ENCODE data around the gene VAT1.
"Not testable (repeated sequence)": the region's sequence is repeated elsewhere in the genome, so short reads cannot be mapped to it uniquely, and the experiment has no call there.

The VAT1 gene

DNA sequence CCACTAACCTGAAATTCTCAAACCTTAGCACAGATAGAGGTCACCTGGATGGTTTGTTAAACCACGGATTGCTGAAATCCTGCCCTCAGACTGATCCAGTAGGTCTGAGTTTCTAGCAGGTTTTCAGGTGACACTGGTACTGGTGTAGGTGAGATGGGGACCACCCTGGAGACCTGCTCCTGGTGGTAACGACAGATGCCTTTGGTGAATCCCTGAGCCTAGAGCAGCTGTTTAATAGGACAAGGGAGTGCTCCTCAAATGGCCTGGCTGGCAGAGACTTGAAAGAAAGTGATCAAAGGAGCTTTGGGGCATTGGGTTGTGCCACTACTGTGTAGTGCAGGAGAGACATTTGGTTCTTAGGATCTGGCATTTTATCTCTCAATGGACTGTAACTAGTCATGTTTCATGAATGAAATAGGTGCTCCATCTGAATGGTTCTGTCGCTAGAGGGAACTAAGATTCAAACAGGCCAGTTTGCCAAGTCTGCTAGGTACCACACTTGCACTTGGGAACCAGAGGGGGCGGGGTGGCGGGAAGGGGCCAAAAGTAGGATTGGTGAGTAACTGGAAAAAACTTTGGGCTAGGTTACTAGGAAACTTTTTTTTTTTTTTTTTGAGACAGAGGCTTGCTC lies 18.5 kb downstream of the VAT1 start:
- DNase-seq, result no peak

DNA sequence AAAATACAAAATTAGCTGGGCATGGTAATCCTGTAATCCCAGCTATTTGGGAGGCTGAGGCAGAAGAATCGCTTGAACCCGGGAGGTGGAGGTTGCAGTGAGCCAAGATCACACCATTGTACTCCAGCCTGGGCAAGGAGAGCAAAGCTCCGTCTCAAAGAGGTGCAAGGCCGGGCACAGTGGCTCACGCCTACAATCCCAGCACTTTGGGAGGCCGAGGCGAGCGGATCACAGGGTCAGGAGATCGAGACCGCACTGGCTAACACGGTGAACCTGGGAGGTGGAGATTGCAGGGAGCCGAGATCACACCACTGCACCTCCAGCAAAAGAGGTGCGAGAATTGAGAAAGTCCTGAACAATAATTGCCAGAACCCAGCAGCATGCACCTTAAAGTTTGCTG lies 21.3 kb downstream of the VAT1 start:
- DNase-seq, result not testable (repeated sequence)

DNA sequence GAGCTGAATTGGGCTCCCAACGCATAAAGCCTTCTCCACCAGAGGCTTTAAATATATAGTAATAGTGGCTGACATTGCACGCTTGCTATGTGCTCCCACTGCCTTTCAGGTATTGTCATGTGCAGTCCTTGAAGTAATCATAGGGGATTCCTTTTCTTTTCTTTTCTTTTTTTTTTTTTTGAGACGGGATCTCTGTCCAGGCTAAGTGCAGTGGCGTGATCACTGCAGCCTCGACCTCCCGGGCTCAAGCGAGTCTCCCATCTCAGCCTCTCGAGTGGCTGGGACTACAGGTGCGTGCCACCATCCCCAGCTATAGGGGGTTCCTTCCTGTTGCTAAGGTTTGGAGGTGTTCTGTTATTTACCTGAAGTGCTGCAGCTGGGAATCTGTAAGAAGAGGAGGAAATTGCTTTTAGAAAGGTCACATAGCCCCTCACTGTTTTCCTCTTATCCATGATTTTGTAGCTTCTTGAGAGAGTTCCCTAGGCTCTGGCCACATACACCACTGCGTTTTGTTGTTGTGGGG lies 23.1 kb downstream of the VAT1 start:
- no peak for DNase-seq

DNA sequence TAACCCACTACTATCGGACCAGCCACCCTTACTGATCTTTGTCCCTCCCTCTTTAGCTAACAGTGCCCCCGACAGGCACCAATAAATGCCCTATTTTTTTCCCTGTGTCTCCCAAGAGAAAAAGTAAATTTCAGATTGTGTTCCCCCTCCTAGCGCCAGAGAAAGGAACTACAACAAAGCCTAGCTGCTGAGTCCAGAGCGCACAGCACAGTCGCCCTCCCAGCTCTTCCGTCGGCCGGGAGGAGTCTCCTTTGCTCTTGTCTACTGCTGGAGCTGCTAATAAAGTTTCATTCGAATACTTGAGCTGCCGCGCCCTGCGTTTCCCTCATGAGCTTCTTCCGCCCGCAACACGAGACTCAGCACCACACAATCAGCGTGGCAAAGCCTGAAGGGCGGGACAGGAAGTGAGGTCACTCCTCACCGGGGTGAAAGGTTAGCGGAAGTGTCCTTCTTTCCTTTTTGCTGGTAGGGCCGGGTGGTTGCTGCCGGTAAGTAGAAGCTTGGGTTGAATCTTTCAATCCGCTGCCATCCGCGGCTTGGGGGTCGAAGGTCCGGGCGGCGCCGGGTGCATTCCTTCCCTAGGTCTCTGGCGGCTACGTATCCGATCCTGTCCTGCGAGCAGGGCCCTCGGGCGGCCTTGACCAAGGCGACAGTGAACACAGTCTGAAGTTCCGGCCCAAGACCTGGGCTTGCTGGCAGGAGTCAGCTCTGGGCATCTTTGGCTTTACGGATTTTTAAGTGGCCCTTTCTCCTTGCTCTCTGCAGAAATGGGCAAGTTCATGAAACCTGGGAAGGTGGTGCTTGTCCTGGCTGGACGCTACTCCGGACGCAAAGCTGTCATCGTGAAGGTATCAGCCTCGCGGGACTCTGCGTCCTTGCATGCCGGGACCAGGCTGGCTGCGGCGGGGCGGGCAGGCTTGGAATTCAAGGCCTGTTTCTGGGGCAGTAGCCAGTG lies 23.9 kb downstream of the VAT1 start, which contains the start of gene RPL27:
RPL27 (plus strand) TSS at position 436 of the 955 bp plus-strand sequence; CDS start at position 768, 332 bp downstream.
- peak; percentile 87 to 94 (median 92) for DNase-seq

DNA sequence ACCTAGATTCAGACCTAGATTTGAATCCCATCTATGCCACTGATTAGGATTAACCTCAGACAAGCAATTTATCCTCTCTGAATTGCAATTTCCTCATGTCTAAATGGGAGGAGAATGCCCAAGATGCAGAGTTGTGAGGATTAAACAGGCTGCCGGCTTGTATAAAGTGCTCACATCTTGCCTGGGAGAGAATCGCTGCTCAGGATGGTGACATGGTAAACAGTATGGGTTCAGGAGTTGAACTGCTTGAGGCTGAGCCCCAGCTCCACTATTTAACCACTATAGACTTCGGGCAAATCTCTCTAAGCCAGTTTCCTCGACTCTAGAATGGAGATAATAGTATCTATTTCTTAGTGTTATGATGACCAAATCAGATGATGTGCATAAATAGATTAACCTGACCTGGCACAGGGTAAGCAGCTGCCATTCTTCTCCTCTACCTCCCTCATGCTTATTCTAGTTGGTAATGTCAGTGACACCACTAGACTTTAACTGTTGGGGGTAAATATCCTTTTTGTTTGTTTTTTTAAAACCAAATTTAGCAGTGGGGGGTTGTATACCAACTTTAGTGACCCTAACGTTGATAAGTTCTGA lies 24.7 kb downstream of the VAT1 start:
- DNase-seq, result no peak

DNA sequence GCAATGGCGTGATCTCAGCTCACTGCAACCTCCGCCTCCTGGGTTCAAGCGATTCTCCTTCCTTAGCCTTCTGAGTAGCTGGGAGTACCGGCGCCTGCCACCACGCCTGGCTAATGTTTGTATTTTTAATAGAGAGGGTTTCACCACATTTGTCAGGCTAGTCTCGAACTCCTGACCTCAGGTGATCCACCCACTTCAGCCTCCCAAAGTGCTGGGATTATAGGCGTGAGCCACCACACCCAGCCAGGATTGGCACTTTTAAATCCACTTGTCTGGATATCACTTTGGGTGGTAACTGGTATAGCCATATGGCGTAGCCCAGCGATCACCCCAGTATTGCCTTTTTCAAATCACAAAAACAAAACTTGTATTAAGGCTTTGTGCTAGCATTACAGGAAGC lies 28.3 kb downstream of the VAT1 start:
- DNase-seq, result not testable (repeated sequence)

DNA sequence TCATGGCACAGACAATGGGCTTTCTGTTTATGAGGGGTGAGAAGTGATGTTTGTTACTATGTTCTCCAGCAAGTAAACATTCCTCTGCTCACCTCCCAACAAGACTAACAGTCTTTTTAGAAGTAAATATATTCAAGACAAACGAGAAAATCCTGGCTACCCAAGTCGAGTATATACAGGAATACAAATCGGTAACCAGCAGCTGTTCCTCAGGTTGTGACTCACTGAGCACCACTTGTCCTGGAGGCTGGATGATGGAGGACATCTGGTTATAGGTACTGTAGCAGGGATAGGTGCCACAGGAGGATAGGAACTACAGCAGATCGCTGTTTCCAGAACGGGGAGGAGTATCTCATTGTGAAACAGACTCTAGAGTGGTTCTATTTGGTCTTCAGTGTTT lies 29.3 kb downstream of the VAT1 start:
- no peak for DNase-seq

DNA sequence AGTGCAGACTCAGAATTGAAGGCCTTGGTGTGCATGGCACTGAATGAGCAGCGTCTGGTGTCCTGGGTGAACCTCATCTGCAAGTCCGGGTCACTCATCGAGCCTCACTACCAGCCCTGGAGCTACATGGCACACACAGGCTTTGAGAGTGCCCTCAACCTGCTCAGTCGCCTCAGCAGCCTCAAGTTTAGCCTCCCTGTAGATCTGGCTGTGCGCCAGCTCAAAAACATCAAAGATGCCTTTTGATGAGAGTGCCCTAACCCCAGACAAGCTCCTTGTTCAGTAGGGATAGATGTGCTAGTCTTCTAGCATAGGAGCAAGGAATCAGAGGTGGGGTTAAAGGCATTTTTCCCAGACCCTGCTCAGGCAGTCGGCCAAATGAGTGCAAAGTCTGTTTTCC lies 30.7 kb downstream of the VAT1 start:
- DNase-seq, result no peak

DNA sequence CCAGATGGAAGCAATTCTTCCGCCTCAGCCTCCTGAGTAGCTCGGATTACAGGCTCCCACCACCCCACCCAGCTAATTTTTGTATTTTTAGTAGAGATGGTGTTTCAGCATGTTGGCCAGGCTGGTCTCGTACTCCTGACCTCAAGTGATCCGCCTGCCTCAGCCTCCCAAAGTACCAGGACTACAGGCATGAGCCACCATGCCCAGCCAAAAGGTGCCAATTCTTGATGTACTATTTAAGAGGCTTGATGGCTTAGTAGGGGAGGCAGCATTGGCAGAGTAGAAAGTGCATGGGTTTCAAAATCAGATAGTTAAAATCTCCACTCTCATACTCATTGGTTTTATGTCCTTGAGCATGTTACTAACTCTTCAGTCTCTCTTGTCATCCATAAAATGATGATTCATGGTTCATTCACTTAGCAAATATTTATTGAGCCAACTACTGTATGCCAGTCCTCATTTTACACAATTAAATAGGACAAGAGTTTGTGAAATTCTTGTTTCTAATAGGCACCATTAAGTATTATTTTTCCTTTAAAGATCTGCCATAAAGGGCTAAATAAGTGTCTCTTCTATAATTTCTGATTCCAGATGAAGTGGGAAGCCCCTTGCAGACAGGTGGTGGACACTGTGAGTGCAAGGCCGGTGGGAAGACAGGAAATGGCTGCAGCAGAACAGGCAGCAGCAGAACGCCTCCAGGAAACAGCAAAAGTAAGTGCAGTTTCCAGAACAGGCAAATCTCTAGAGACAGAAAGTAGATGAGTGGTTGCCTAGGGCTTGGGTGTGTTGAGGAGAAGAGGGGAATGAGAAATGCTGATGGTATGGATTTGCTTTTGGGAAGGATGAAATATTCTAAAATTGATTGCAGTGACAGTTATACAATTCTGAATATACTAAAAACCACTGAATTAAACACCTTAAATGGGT lies 32.2 kb downstream of the VAT1 start:
- no peak for DNase-seq

DNA sequence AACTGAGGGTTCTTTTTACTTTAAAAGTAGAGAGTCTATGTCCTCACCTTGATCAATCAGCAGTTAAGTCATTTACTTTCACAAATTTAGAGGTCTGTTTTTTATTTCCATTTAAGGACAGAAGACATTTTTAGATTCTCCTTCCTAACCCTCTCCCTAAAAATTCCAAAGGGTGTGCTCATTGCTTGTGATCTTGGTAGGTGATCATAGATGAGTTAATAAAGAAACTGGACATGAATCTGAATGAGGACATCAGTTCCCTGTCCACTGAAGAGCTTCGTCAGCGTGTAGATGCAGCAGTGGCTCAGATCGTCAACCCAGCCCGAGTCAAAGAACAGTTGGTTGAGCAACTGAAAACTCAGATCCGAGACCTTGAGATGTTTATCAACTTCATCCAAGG lies 33.0 kb downstream of the VAT1 start:
- no peak for DNase-seq

DNA sequence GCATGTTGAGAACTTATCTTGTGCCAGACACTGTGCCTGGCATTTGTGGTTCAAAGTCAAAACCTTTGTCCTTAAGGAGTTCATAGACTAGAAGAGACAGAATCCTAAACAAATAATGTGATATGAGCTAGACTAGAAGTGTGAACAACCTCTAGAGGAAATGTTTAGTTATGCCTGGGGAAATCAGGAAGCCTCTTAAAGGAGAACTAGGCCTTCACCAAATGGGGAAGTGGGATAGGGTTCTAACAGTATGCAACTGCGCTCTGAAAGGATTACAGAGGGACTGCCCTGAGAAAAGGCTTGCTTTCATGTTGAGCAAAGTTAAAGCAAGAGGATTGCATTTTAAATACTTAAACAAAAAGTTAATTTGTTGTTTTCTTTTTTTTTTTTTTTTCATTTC lies 37.0 kb downstream of the VAT1 start:
- DNase-seq, result no peak

DNA sequence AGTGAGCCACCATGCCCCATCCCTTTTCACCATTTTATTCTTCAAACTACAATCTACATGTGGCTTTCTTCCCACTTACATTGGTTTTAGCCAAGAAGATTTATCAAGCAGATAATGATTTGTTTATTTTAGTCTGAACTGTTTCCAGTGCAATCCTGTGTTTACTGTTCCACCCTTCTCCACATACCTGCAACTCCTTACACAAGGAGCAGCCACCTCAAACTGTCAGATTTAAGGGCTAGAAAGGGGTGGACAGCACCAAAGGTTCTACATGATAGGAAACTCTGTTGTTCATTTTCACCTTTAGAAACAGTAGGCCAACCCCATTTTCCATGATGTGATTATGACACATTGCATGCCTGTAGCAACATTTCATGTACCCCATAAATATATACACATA lies 39.9 kb downstream of the VAT1 start:
- no peak for DNase-seq

DNA sequence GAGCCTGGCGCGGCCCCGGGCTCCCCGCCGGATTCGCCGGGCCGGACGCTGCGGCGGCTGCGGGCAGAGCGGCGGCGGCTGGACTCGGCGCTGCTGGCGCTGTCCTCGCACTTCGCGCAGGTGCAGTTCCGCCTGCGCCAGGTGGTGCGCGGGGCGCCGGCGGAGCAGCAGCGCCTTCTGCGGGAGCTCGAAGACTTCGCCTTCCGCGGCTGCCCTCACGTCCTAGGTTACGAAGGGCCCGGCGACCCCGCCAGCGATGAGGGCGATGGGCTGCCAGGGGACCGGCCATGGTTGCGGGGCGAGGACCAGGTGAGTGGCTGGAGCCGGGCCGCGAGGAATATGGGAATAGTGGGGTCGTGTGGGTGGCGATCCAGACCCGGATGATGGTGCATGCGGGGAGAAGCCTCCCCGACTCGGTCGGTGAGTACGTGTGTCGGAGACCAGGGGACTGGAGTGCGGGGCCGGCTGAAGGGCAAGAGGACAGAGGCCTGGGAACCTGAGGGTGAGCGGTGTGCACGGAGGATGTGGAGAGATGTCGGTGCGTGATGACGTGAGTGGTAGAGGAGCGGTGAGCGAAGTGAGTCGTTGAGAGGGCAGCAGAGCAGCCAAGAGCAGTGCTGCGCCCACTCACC lies 41.3 kb downstream of the VAT1 start:
- DNase-seq, result peak; percentile 27 to 37 (median 28)

DNA sequence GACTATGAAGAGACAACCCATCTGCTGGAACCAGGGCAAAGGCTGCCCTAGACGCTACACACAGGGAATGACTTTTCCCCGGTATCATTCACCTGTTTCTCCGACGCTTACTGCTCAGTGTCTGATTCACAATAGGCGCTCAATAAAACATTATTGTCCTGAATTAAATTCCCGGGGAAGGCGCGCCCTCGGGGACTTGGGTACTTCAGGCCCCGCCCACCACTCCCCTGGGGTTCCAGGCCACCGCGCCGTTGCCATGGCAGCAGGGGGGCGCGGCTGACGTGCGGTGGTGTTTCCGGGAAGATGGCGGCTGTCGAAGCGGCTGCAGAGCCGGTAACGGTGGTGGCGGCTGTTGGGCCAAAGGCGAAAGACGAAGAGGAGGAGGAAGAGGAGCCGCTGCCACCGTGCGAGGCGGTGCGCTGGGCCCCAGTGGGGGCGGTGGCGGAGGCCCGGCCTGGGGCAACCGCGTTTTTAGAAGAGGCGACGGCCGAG lies 41.9 kb downstream of the VAT1 start, which contains the start of gene RUNDC1:
RUNDC1 (plus strand) TSS at position 292 of the 492 bp plus-strand sequence; CDS start at position 304, 12 bp downstream.
- DNase-seq, result peak; percentile 77 to 84 (median 80)

DNA sequence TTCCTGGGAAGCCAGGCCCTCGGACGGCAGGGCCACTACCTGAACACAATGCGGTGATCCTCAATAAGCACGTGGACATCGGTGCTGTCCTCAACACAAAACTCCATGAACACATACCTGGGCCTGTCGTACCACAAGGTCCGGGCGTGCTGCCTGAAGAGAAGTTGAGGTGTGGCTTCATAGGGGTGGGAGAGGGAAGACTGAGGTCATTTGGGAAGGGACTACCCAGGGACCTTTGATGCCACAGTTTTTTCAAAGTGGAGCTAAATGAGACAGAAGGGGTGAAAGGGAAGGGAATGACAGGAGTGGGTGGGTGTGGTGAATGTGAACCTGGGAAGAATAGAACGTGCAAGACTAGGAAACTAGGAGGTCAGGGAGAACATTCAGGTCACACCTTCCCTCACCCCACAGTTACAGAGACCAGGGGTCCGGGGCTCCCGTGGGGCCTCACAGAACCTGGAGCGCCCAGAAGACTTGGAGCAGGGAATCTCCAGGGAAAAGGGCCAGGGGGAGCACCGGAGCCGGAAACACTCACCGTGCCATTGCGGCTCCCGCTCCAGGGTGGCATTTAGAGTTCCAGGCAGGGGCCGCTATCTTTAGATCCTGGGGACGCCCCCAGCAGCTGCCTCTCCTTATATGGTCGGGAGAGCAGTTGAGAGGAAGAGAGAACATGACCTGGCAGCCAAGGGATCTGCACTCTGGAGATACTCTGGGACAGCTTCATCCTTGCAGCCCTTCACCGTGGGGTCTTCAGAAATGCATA lies 42.5 kb downstream of the VAT1 start, which contains the start of gene PTGES3L:
PTGES3L (minus strand) TSS at position 570 of the 763 bp plus-strand sequence; CDS start at position 543, 27 bp downstream.
- DNase-seq, result no peak

DNA sequence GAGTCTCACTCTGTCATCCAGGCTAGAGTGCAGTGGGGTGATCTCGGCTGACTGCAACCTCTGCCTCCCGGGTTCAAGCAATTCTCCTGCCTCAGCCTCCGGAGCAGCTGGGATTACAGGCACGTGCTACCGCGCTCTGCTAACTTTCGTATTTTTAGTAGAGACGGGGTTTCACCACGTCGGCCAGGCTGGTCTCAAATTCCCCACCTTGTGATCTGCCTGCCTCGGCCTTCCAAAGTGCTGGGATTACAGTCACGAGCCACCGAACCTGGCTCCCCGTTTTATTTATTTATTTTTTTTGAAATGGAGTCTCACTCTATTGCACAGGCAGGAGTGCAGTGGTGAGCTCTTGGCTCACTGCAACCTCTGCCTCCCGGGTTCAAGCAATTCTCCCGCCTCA lies 46.5 kb downstream of the VAT1 start:
- DNase-seq, result not testable (repeated sequence)

DNA sequence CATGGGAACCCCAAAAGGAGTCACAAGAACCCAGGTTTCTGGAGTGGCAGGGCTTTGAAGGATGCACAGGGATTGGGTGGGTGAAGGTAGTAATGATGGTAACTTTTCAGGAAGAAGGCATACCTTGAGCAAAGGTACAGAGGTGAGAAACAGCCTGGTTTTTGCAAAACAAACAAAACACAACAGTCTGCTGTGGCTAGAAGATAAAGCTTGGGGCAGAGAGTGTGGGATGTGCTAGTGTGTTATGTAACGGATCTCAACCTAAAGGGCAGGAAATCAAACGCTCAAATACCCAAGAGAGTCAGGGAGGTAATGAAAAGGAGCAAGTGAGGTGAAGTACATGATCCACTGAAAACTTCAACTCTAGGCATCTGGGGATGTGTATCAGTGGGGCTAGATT lies 46.9 kb downstream of the VAT1 start:
- no peak for DNase-seq

DNA sequence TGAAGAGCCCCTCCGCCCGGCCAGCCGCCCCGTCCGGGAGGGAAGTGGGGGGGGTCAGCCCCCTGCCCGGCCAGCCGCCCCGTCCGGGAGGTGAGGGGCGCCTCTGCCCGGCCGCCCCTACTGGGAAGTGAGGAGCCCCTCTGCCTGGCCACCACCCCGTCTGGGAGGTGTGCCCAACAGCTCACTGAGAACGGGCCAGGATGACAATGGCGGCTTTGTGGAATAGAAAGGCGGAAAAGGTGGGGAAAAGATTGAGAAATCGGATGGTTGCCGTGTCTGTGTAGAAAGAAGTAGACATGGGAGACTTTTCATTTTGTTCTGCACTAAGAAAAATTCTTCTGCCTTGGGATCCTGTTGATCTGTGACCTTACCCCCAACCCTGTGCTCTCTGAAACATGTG lies 48.9 kb downstream of the VAT1 start:
- not testable (repeated sequence) for DNase-seq

DNA sequence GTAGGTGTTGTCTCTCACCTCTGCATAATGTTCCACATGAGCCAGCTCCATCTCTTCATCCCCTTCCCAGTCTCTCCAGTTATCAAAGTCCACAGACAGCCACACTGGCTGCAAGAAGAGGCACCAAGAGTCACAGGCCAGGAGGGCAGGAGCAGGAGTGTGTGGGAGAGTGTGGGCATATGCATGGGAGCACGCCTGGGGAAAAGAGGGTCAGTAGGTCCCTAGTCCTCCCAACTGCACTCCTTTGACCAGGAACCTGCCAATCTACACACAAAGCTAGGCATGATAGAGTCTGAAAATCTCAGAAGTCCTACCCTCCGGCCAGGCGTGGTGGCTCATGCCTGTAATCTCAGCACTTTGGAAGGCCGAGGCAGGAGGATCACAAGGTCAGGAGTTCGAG lies 50.6 kb downstream of the VAT1 start:
- DNase-seq, result no peak

DNA sequence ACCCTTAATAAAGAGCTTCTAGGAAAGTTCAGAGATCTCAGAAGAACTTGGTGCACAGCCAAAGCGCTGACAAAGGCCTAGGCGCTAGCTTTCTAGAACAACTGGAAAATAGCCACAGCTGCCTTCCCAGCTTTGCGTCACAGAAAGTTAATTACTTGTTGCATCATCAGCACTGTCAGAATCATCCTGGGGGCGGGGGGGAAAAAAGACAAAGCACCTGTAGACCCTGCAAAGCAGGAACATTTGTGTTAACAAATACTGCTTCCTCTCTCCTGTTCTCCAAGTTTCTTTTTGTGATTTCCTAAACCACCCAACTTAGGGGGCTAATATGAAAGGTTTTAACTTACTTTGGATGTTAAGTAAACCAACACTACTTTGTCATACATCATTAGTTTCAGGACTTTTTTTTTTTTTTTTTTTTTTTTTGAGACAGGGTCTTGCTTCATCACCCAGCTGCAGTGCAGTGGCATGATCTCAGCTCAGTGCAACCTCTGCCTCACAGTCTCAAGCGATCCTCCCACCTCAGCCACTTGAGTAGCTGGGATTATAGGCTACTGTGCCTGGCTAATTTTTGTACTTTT lies 53.1 kb downstream of the VAT1 start:
- no peak for DNase-seq
